ENCODE measurements around the gene SYCP2L.
"Not testable (repeated sequence)": the region's sequence is repeated elsewhere in the genome, so short reads cannot be mapped to it uniquely, and the experiment has no call there.

The SYCP2L gene

GRCh38 chr6:11002176-11002575 lies 115.3 kb downstream of the SYCP2L start:
- no peak for DNase-seq (ENCODE audit: low spot score in 2 of 2)
- no peak overlapping the region for H3K27ac Mint-ChIP-seq
- no peaks in the 10 kb centered on the region for H3K4me1 Mint-ChIP-seq
- no peaks in the 10 kb centered on the region for H3K36me3 Mint-ChIP-seq
- no peak overlapping the region for H3K4me3 Mint-ChIP-seq
- ATAC-seq = no peak
- H3K9me3 Mint-ChIP-seq = no peaks in the 10 kb centered on the region

GRCh38 chr6:11003297-11003696 lies 116.4 kb downstream of the SYCP2L start:
- H3K4me1 Mint-ChIP-seq; H3K27ac Mint-ChIP-seq; H3K36me3 Mint-ChIP-seq; H3K9me3 Mint-ChIP-seq; ATAC-seq; DNase-seq (ENCODE audit: low spot score in 2 of 2); H3K4me3 Mint-ChIP-seq: not testable (repeated sequence)

- ATAC-seq = no peak
- Mint-ChIP-seq H3K36me3 (no peaks in the 10 kb centered on the region), H3K9me3 (no peaks in the 10 kb centered on the region), H3K4me1 (no peaks in the 10 kb centered on the region), H3K27ac (no peak overlapping the region), H3K4me3 (no peak overlapping the region)
- no peak for DNase-seq (ENCODE audit: low spot score in 2 of 2)
Measured at GRCh38 chr6:11006061-11006460, 119.2 kb downstream of the SYCP2L start.

- DNase-seq (ENCODE audit: low spot score in 2 of 2) (no peak), ATAC-seq (peak; percentile 84)
- Mint-ChIP-seq H3K4me1 (no peaks in the 10 kb centered on the region), H3K4me3 (no peak overlapping the region), H3K36me3 (no peaks in the 10 kb centered on the region), H3K9me3 (no peaks in the 10 kb centered on the region), H3K27ac (no peak overlapping the region)
Measured at GRCh38 chr6:11007715-11008608, 121.1 kb downstream of the SYCP2L start.

GRCh38 chr6:11008821-11009220 lies 122.0 kb downstream of the SYCP2L start:
- no peaks in the 10 kb centered on the region for H3K9me3 Mint-ChIP-seq
- H3K36me3 Mint-ChIP-seq = no peaks in the 10 kb centered on the region
- H3K27ac Mint-ChIP-seq = no peak overlapping the region
- H3K4me1 Mint-ChIP-seq = no peaks in the 10 kb centered on the region
- DNase-seq (ENCODE audit: low spot score in 2 of 2) (no peak), ATAC-seq (no peak)
- H3K4me3 Mint-ChIP-seq = no peak overlapping the region

GRCh38 chr6:11009353-11009752 lies 122.5 kb downstream of the SYCP2L start:
- no peak for DNase-seq (ENCODE audit: low spot score in 2 of 2)
- no peaks in the 10 kb centered on the region for H3K36me3 Mint-ChIP-seq
- H3K27ac Mint-ChIP-seq = no peak overlapping the region
- H3K4me3 Mint-ChIP-seq = no peak overlapping the region
- no peaks in the 10 kb centered on the region for H3K4me1 Mint-ChIP-seq
- H3K9me3 Mint-ChIP-seq = no peaks in the 10 kb centered on the region
- no peak for ATAC-seq

GRCh38 chr6:11011787-11012234 lies 125.0 kb downstream of the SYCP2L start:
- H3K4me3 Mint-ChIP-seq = no peak overlapping the region

GRCh38 chr6:11012295-11012754 lies 125.5 kb downstream of the SYCP2L start:
- Mint-ChIP-seq H3K4me3 (no peak overlapping the region), H3K9me3 (no peaks in the 10 kb centered on the region), H3K36me3 (no peaks in the 10 kb centered on the region), H3K27ac (no peak overlapping the region), H3K4me1 (no peaks in the 10 kb centered on the region)
- DNase-seq (ENCODE audit: low spot score in 2 of 2) (no peak), ATAC-seq (no peak)

More at GRCh38 chr6:11011787-11012234, 125.0 kb downstream of the SYCP2L start:
- Mint-ChIP-seq H3K4me1 (no peaks in the 10 kb centered on the region), H3K27ac (no peak overlapping the region), H3K9me3 (no peaks in the 10 kb centered on the region), H3K36me3 (no peaks in the 10 kb centered on the region)
- ATAC-seq (no peak), DNase-seq (ENCODE audit: low spot score in 2 of 2) (no peak)

- H3K36me3 Mint-ChIP-seq = no peaks in the 10 kb centered on the region
- no peak overlapping the region for H3K4me3 Mint-ChIP-seq
- H3K27ac Mint-ChIP-seq = no peak overlapping the region
- no peaks in the 10 kb centered on the region for H3K9me3 Mint-ChIP-seq
- no peaks in the 10 kb centered on the region for H3K4me1 Mint-ChIP-seq
- DNase-seq (ENCODE audit: low spot score in 2 of 2) = no peak
- ATAC-seq = no peak
Measured at GRCh38 chr6:11012976-11013720, 126.3 kb downstream of the SYCP2L start.

GRCh38 chr6:11013721-11014070 lies 126.8 kb downstream of the SYCP2L start:
- Mint-ChIP-seq H3K4me3 (no peak overlapping the region), H3K4me1 (no peaks in the 10 kb centered on the region), H3K36me3 (no peaks in the 10 kb centered on the region), H3K27ac (no peak overlapping the region), H3K9me3 (no peaks in the 10 kb centered on the region)
- DNase-seq (ENCODE audit: low spot score in 2 of 2) (no peak), ATAC-seq (no peak)

GRCh38 chr6:11015102-11015501 lies 128.2 kb downstream of the SYCP2L start:
- Mint-ChIP-seq H3K9me3 (no peaks in the 10 kb centered on the region), H3K27ac (no peak overlapping the region), H3K4me3 (no peak overlapping the region), H3K4me1 (no peaks in the 10 kb centered on the region), H3K36me3 (no peaks in the 10 kb centered on the region)
- no peak for DNase-seq (ENCODE audit: low spot score in 2 of 2)
- ATAC-seq = peak; percentile 31

GRCh38 chr6:11016452-11016851 lies 129.6 kb downstream of the SYCP2L start:
- no peak for DNase-seq (ENCODE audit: low spot score in 2 of 2)
- H3K36me3 Mint-ChIP-seq = no peaks in the 10 kb centered on the region
- no peaks in the 10 kb centered on the region for H3K9me3 Mint-ChIP-seq
- no peak overlapping the region for H3K27ac Mint-ChIP-seq
- H3K4me1 Mint-ChIP-seq = no peaks in the 10 kb centered on the region
- no peak for ATAC-seq
- no peak overlapping the region for H3K4me3 Mint-ChIP-seq

- no peak overlapping the region for H3K27ac Mint-ChIP-seq
- ATAC-seq = no peak
- H3K36me3 Mint-ChIP-seq = no peaks in the 10 kb centered on the region
Measured at GRCh38 chr6:11017090-11017489, 130.2 kb downstream of the SYCP2L start.

GRCh38 chr6:11018225-11018624 lies 131.4 kb downstream of the SYCP2L start:
- DNase-seq (ENCODE audit: low spot score in 2 of 2) (no peak), ATAC-seq (no peak)
- no peaks in the 10 kb centered on the region for H3K36me3 Mint-ChIP-seq
- no peaks in the 10 kb centered on the region for H3K9me3 Mint-ChIP-seq
- H3K4me3 Mint-ChIP-seq = no peak overlapping the region
- H3K27ac Mint-ChIP-seq = no peak overlapping the region
- H3K4me1 Mint-ChIP-seq = no peaks in the 10 kb centered on the region

More at GRCh38 chr6:11017090-11017489, 130.2 kb downstream of the SYCP2L start:
- DNase-seq (ENCODE audit: low spot score in 2 of 2) = no peak
- Mint-ChIP-seq H3K4me1 (no peaks in the 10 kb centered on the region), H3K4me3 (no peak overlapping the region), H3K9me3 (no peaks in the 10 kb centered on the region)

GRCh38 chr6:11021003-11021402 lies 134.2 kb downstream of the SYCP2L start:
- Mint-ChIP-seq H3K4me3 (no peak overlapping the region), H3K36me3 (no peaks in the 10 kb centered on the region), H3K4me1 (no peaks in the 10 kb centered on the region), H3K9me3 (no peaks in the 10 kb centered on the region), H3K27ac (no peak overlapping the region)
- ATAC-seq (no peak), DNase-seq (ENCODE audit: low spot score in 2 of 2) (no peak)

GRCh38 chr6:11021714-11022113 lies 134.9 kb downstream of the SYCP2L start:
- no peak overlapping the region for H3K4me3 Mint-ChIP-seq
- peak overlapping the region; percentile 56 for H3K27ac Mint-ChIP-seq
- no peaks in the 10 kb centered on the region for H3K9me3 Mint-ChIP-seq
- ATAC-seq (peak; percentile 13), DNase-seq (ENCODE audit: low spot score in 2 of 2) (no peak)
- H3K4me1 Mint-ChIP-seq = no peaks in the 10 kb centered on the region
- H3K36me3 Mint-ChIP-seq = no peaks in the 10 kb centered on the region
